Measurements from ENCODE around the gene CASZ1.

CASZ1 gene

DNA sequence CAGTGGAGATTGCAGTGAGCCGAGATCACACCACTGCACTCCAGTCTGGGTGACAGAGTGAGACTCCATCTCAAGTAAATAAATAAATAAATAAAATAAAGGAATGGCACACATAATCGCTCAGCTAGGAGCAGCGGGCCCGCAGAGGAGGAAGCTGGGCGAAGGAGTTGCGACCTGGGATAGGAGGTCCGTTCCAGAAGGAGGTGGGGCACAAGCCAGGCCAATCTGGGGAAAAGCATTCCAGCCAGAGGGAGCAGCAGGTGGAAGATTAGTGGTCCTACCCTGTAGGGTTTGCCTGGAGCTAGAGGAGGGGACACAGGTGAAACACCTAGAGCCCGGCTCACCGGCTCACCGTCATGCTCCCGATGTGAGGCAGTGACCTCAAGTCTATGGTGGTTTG, 40.3 kb upstream of the CASZ1 start:
- H3K27me3 ChIP-seq, result peaks cover 65% of the 10 kb centered on the region
- no peaks in the 10 kb centered on the region for H3K36me3 ChIP-seq
- H3K4me1 ChIP-seq (ENCODE audit: control insufficient read depth in 1 of 2, insufficient read depth in 1 of 2, low read depth in 1 of 2, low read length in 1 of 2), result no peaks in the 10 kb centered on the region
- TF ChIP-seq, protein P1, sequence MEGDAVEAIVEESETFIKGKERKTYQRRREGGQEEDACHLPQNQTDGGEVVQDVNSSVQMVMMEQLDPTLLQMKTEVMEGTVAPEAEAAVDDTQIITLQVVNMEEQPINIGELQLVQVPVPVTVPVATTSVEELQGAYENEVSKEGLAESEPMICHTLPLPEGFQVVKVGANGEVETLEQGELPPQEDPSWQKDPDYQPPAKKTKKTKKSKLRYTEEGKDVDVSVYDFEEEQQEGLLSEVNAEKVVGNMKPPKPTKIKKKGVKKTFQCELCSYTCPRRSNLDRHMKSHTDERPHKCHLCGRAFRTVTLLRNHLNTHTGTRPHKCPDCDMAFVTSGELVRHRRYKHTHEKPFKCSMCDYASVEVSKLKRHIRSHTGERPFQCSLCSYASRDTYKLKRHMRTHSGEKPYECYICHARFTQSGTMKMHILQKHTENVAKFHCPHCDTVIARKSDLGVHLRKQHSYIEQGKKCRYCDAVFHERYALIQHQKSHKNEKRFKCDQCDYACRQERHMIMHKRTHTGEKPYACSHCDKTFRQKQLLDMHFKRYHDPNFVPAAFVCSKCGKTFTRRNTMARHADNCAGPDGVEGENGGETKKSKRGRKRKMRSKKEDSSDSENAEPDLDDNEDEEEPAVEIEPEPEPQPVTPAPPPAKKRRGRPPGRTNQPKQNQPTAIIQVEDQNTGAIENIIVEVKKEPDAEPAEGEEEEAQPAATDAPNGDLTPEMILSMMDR (IDR thresholded peaks at IDR 0.05), result no peak
- no peak overlapping the region for H3K4me3 ChIP-seq (ENCODE audit: low read depth in 1 of 2, low read length in 1 of 2)
- no peak overlapping the region for H3K27ac ChIP-seq
- no peaks in the 10 kb centered on the region for H3K9me3 ChIP-seq

DNA sequence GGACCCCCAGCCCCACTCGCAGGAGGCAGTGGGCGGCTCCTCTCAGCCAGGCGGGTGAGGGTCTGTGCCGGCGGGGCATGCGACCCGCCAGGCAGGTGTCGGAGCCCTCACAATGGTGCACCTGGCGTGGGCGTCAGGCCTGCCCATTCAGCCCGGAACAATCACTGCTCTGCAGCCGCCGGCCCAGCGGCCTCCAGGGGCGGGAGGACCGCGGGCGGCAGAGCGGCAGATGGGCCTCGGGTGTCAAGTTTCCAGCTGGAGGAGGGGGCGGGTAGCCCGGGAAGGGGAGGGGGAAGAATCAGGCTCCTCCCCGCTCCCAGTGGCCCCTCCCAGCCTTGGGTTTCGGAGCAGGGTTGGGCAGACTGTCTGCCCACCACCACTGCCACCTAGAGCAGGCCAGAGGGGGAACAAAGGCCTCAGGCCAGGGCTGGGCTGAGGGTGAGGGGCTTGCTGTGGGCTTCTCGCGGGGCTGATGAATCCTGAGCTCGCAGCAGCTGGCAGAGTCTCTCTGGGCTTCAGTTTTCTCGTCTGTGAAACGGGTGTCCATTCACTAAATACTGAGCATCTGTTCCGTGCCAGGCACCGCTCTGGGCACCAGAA, 39.5 kb upstream of the CASZ1 start:
- no peaks in the 10 kb centered on the region for H3K4me1 ChIP-seq (ENCODE audit: control insufficient read depth in 1 of 2, insufficient read depth in 1 of 2, low read depth in 1 of 2, low read length in 1 of 2)
- no peak overlapping the region for H3K27ac ChIP-seq
- no peak overlapping the region for H3K4me3 ChIP-seq (ENCODE audit: low read depth in 1 of 2, low read length in 1 of 2)
- TF ChIP-seq, protein P1 (IDR thresholded peaks at IDR 0.05), result no peak
- no peaks in the 10 kb centered on the region for H3K36me3 ChIP-seq
- no peaks in the 10 kb centered on the region for H3K9me3 ChIP-seq
- peaks cover 73% of the 10 kb centered on the region for H3K27me3 ChIP-seq

DNA sequence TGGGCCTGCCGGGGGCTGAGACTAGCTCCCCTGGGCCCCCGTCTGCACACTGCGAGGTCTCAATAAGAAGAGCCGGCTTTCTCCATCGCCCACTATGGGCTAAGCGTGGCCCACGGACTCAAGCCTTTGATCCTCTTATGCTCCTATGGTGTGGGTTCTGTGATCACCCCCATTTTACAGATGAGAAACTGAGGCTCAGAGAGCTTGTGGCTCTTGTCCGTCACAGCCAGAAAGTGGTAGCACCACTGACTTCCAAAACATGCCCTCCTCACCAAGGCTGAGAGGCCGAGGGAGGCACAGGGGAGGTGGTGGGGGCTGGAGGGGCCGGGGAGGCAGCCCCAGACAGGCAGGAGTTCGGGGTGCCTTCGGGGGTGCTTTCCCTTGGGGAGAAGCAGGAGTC, 39.0 kb upstream of the CASZ1 start:
- Histone ChIP-seq H3K4me3 (ENCODE audit: low read depth in 1 of 2, low read length in 1 of 2) (no peak overlapping the region), H3K36me3 (no peaks in the 10 kb centered on the region), H3K9me3 (no peaks in the 10 kb centered on the region), H3K27me3 (peaks cover 78% of the 10 kb centered on the region), H3K4me1 (ENCODE audit: control insufficient read depth in 1 of 2, insufficient read depth in 1 of 2, low read depth in 1 of 2, low read length in 1 of 2) (no peaks in the 10 kb centered on the region), H3K27ac (no peak overlapping the region)
- TF ChIP-seq, protein P1 (IDR thresholded peaks at IDR 0.05), result no peak

DNA sequence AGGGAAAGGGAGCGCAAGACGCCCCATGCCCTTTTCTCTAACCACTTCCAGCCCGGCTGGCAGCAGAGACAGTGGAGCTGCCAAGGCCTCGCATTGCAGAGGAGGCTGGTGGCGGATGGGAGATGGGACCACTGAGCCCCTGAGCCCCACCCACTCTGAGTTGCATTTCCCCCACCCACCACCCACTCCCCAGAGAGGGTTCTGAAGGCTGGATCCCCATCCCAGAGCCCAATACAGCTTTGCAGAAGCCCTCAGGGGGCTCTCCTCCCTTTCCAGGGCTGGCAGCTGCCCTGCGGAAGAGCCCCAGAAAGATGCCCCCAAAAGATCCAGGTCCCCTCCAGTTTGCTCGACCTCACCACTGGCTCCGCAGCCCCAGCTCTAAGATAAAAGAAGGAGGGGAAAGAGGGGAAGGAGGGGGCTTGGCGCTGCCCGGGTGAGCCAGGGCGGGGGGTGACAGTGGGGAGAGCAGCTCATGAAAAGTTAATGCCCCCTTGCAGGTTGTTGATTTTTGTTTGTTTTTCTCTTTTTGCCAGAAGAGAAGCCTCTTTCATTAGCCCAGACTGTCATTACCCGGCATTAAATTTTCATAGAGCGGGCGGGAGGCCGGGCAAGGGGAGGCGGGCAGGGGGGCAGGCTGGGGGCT, 38.4 kb upstream of the CASZ1 start:
- Histone ChIP-seq H3K27me3 (peaks cover 83% of the 10 kb centered on the region), H3K36me3 (no peaks in the 10 kb centered on the region), H3K4me1 (ENCODE audit: control insufficient read depth in 1 of 2, insufficient read depth in 1 of 2, low read depth in 1 of 2, low read length in 1 of 2) (no peaks in the 10 kb centered on the region), H3K27ac (no peak overlapping the region), H3K9me3 (no peaks in the 10 kb centered on the region), H3K4me3 (ENCODE audit: low read depth in 1 of 2, low read length in 1 of 2) (no peak overlapping the region)
- TF ChIP-seq, protein P1 (IDR thresholded peaks at IDR 0.05), result no peak

DNA sequence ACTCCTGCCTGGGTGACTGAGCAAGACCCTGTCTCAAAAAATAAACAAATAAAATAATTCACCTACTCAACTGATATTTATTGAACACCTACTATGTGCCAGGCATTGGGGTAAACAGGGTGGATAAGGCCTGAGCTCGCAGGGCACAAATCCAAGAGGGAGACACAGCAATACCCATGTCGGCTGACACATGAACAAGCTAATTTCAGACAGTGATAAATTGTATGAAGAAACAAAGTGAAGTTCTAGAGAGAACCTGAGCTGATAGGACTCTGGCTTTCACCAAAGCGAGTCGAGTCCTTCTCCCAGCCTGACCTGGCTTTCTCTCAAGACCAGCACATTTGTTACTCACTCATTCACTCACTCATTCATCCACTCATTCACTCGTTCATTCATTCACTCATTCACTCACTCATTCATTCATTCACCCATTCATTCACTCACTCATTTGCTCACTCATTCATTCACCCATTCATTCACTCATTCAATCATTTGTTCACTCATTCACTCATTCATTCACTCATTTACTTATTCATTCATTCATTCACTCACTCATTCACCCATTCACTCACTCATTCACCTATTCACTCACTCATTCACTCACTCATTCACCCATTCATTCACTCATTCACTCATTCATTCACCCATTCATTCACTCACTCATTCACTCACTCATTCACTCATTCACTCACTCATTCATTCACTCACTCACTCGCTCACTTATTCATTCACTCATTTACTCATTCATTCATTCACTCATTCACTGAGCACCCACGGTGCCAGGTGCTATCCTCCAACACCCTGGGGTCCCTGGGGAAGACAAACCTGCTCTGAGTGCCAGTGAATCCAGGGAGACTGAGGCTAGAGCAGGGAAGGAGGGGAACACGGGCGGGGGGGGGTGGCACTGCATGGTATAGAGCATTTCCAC, 37.4 kb upstream of the CASZ1 start:
- H3K36me3 ChIP-seq, result no peaks in the 10 kb centered on the region
- no peaks in the 10 kb centered on the region for H3K4me1 ChIP-seq (ENCODE audit: control insufficient read depth in 1 of 2, insufficient read depth in 1 of 2, low read depth in 1 of 2, low read length in 1 of 2)
- H3K9me3 ChIP-seq, result no peaks in the 10 kb centered on the region
- no peak overlapping the region for H3K4me3 ChIP-seq (ENCODE audit: low read depth in 1 of 2, low read length in 1 of 2)
- peaks cover 93% of the 10 kb centered on the region for H3K27me3 ChIP-seq
- TF ChIP-seq, protein P1 (IDR thresholded peaks at IDR 0.05), result no peak
- no peak overlapping the region for H3K27ac ChIP-seq
